ENCODE results near the gene PCCA. TPM values are rescaled to one million over a fixed set of nuclear protein-coding genes. Genes with fewer than 3 reads are reported as not detected.
"Not testable (repeated sequence)": the region's sequence is repeated elsewhere in the genome, so short reads cannot be mapped to it uniquely, and the experiment has no call there.

PCCA gene
- total RNA-seq, 2 experiments from 2014 or later = 11.7 to 12.2 TPM

DNA sequence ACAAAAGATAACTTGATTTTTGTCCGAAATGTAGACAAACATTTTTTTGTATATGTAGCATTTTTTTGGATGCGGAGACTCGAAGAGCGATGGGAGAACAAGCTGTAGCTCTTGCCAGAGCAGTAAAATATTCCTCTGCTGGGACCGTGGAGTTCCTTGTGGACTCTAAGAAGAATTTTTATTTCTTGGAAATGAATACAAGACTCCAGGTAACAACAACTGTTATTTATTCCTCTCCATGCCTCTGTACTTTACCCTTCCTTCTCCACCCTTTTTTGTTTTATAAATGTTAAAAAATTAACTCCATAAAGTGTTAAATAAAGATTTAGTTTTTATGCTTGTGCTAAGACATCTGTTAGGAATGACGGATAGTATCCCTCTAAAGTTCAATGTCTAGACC, 184.2 kb downstream of the PCCA start:
- DNase-seq = no peak
- Mint-ChIP-seq H3K27me3 (no peaks in the 10 kb centered on the region), H3K36me3 (ENCODE audit: low read depth) (no peaks in the 10 kb centered on the region), H3K4me3 (no peak overlapping the region), H3K4me1 (no peaks in the 10 kb centered on the region), H3K27ac (no peak overlapping the region), H3K9me3 (no peaks in the 10 kb centered on the region)
- CTCF ChIA-PET = no interaction called here
- POLR2A ChIA-PET = no interaction called here

DNA sequence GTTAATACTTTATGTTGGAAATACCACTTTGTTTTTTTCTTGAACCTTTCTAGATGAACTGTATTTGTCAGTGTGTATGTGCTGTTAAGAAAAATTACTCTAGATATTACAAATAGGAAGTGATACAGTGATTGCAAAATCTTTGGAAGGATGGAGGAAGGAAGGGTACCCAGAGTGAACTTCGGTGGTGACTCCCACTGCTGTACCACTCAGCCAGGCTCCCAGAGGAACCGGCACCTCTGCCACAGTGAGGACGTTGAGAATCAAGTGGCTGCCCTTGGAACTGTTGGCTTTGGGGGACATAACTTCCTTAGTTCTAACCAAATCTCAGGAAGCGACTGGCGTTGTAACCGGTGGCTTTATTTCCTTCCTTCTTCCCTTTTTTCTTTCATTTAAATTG, 184.7 kb downstream of the PCCA start:
- POLR2A ChIA-PET = no interaction called here
- Mint-ChIP-seq H3K9me3 (no peaks in the 10 kb centered on the region), H3K4me1 (no peaks in the 10 kb centered on the region), H3K27ac (no peak overlapping the region), H3K27me3 (no peaks in the 10 kb centered on the region), H3K4me3 (no peak overlapping the region), H3K36me3 (ENCODE audit: low read depth) (no peaks in the 10 kb centered on the region)
- CTCF ChIA-PET = no interaction called here
- DNase-seq = no peak

DNA sequence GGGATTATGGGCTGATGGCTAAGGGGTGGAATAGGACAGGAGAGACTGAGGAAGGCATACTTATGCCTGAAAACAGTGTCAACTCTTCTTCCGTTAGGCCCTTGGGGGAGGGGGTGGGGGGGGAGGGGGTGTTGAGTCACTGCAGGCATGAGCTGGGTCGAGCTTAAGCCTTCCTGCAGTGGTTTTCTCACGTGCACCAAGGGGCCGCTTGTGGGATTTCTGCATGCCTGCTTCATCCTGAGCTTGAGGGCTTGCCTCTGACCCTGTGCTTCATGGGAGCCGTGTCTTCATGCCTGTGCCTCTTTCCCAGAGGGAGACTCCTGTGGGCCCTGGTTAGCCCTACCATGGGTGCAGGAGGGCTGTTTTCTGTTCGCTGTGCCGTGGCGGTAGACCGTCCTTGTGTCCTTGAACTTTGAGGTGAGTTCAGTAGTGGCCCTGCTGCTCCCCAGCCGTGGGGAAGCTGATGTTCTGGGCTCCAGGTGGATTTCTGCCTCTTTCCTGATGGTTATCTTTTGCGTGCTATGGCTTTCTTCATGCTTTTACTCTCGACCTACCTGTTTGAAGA, 186.1 kb downstream of the PCCA start:
- Mint-ChIP-seq H3K9me3 (no peaks in the 10 kb centered on the region), H3K27ac (no peak overlapping the region), H3K36me3 (ENCODE audit: low read depth) (no peaks in the 10 kb centered on the region), H3K4me1 (no peaks in the 10 kb centered on the region), H3K27me3 (no peaks in the 10 kb centered on the region), H3K4me3 (no peak overlapping the region)
- POLR2A ChIA-PET = no interaction called here
- CTCF ChIA-PET = no interaction called here
- DNase-seq = no peak

DNA sequence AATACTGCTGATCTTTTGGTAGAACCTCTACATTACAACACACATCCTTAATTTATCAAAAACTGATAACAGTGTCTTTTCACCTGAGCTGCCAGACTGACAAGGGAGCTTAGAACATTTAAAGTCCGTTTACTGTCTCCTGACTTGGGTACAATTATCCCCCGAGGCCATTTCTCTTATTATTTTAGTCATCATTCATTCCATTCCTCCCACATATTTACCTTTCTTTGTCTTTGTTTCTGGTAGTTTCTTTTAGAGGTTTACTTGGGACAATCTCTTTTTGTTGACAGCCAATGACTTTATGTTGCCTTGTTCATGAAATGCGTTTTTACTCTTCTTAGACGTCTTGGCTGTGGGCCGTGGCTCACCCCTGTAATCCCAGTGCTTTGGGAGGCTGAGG, 186.9 kb downstream of the PCCA start:
- POLR2A ChIA-PET = no interaction called here
- no peak for DNase-seq
- CTCF ChIA-PET = no interaction called here
- Mint-ChIP-seq H3K4me3 (no peak overlapping the region), H3K4me1 (no peaks in the 10 kb centered on the region), H3K27ac (no peak overlapping the region), H3K27me3 (no peaks in the 10 kb centered on the region), H3K36me3 (ENCODE audit: low read depth) (no peaks in the 10 kb centered on the region), H3K9me3 (no peaks in the 10 kb centered on the region)

DNA sequence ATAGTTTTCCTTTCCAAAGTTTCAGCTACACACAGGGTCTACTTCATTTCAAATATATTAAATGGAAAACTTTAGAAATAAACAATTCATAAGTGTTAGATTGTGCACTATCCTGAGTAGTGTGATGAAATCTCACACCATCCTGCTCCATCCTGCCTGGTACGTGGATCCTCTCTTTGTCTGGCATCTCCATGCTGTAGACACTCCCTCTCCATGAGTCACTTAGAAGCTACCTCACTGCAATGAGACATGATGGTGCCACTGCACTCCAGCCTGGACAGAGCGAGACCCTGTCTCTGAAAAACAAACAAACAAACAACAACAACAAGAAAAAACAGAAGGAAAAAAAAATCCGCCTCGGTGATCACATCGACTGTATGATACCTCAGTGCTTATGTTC, 191.8 kb downstream of the PCCA start:
- H3K36me3 Mint-ChIP-seq (ENCODE audit: low read depth) = no peaks in the 10 kb centered on the region
- H3K4me3 Mint-ChIP-seq = no peak overlapping the region
- ChIA-PET POLR2A (no interaction called here), CTCF (no interaction called here)
- no peak overlapping the region for H3K27ac Mint-ChIP-seq
- DNase-seq = no peak
- no peaks in the 10 kb centered on the region for H3K9me3 Mint-ChIP-seq
- no peaks in the 10 kb centered on the region for H3K4me1 Mint-ChIP-seq
- H3K27me3 Mint-ChIP-seq = no peaks in the 10 kb centered on the region

DNA sequence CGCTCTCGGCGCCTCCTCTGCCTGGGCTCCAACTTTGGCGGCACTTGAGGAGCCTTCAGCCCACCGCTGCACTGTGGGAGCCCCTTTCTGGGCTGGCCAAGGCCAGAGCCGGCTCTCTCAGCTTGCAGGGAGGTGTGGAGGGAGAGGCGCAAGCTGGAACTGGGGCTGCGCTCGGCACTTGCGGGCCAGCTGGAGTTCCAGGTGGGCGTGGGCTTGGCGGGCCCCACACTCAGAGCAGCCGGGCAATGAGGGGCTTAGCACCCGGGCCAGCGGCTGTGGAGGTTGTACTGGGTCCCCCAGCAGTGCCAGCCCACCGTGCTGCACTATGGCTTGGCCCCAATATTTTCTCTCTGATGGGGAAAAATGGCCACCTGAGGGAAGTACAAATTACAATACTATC, 193.4 kb downstream of the PCCA start:
- H3K36me3 Mint-ChIP-seq (ENCODE audit: low read depth); H3K9me3 Mint-ChIP-seq; H3K4me1 Mint-ChIP-seq; CTCF ChIA-PET; H3K27ac Mint-ChIP-seq; H3K4me3 Mint-ChIP-seq; POLR2A ChIA-PET; DNase-seq; H3K27me3 Mint-ChIP-seq: not testable (repeated sequence)

DNA sequence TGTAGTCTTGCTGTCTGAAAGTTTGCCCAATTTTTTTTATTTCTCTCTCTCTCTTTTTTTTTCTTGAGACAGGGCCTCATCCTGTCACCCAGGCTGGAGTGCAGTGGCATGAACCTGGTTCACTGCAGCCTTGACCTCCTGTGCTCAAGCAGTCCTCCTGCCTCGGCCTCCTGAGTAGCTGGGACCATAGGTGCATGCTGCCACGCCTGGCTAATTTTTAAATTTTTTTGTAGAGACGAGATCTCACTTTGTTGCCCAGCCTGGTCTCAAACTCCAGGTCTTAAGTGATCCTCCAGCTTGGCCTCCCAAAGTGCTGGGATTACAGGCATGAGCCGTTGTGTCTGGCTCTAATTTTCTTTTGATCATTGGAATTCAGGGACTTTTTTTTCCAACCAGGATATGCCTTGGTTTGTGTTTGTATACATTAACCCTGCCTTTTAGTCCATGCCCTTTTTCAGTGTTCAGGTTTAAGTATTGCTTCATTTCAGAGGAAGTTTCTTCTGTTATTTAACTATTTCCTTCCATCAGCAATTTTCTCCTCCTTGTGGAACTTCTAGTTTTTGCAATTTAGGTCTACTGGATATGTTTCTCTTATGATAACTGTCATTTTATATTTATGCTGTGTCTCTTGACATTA, 201.4 kb downstream of the PCCA start:
- H3K4me1 Mint-ChIP-seq = no peaks in the 10 kb centered on the region
- H3K27me3 Mint-ChIP-seq = no peaks in the 10 kb centered on the region
- no peaks in the 10 kb centered on the region for H3K9me3 Mint-ChIP-seq
- POLR2A ChIA-PET = no interaction called here
- DNase-seq = no peak
- no peak overlapping the region for H3K27ac Mint-ChIP-seq
- H3K4me3 Mint-ChIP-seq = no peak overlapping the region
- CTCF ChIA-PET = no interaction called here
- no peaks in the 10 kb centered on the region for H3K36me3 Mint-ChIP-seq (ENCODE audit: low read depth)

DNA sequence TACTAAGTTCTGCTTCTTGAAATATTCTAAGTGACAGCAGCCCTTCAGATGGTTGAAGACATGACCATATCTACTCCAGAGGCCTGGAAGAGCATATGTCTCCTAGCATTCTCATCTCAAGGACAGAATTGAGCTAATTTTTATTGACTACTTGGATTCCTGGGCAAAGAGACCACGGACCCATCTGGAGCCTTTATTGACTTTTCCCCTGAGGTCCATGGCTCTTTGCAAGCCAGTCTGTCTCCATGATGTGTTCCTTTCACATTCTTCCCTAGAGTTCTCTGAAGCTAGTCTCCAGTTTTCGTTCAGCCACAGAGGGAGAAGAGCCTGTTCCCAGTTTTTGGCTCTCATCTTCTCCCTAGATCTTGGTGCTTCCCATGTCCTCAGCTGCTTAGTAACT, 202.7 kb downstream of the PCCA start:
- H3K4me1 Mint-ChIP-seq = no peaks in the 10 kb centered on the region
- DNase-seq = no peak
- H3K36me3 Mint-ChIP-seq (ENCODE audit: low read depth) = no peaks in the 10 kb centered on the region
- no peaks in the 10 kb centered on the region for H3K27me3 Mint-ChIP-seq
- H3K9me3 Mint-ChIP-seq = no peaks in the 10 kb centered on the region
- CTCF ChIA-PET = no interaction called here
- no peak overlapping the region for H3K27ac Mint-ChIP-seq
- POLR2A ChIA-PET = no interaction called here
- H3K4me3 Mint-ChIP-seq = no peak overlapping the region

DNA sequence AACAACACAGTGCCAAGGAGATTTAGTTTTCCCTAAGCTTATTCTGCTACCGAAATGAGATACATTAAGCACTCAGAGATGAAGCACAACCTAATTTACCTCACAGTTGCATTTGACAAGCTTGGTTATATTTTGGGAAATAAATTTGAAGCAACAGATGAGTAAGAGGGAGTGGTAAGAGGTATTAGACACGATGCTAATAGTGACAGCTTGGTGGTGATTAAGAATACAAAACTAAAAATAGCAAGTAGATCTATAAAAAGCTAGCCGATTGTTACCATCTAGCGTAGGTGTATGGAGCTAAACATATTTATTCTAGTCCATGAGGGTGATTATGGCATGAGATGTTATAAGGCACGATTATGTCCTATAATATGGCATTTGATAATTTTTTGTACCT, 208.5 kb downstream of the PCCA start:
- Mint-ChIP-seq H3K27ac (no peak overlapping the region), H3K36me3 (ENCODE audit: low read depth) (no peaks in the 10 kb centered on the region), H3K9me3 (no peaks in the 10 kb centered on the region), H3K27me3 (no peaks in the 10 kb centered on the region), H3K4me1 (no peaks in the 10 kb centered on the region), H3K4me3 (no peak overlapping the region)
- CTCF ChIA-PET = no interaction called here
- DNase-seq = no peak
- POLR2A ChIA-PET = no interaction called here

DNA sequence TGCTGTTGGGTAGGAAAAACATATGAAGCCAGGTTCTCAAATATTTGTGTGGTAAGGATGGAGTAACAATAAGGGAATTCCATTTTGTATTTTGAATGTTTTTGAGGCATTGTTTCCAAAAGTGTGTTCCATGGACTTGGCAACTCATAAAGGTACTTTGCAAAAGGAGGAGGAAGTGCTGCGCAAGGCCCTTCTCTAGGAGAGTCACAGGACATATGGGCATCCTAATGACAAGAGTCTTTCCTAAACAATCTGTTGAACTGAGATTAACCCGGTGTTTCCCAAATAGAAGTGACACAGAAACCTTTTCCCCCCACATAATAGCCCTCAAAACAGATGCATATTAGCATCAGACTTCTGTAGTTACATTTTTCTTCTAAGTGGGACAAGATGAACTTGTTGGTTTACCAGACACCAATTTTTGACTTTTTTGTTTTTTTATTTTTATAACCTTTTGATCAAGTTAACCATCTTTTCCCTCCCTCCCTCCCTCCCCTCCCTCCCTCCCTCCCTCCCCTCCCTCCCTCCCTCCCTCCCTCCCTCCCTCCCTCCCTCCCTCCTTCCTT, 209.3 kb downstream of the PCCA start:
- no peaks in the 10 kb centered on the region for H3K4me1 Mint-ChIP-seq
- no peaks in the 10 kb centered on the region for H3K36me3 Mint-ChIP-seq (ENCODE audit: low read depth)
- ChIA-PET POLR2A (no interaction called here), CTCF (no interaction called here)
- H3K27me3 Mint-ChIP-seq = no peaks in the 10 kb centered on the region
- no peak for DNase-seq
- H3K9me3 Mint-ChIP-seq = no peaks in the 10 kb centered on the region
- H3K27ac Mint-ChIP-seq = no peak overlapping the region
- H3K4me3 Mint-ChIP-seq = no peak overlapping the region

DNA sequence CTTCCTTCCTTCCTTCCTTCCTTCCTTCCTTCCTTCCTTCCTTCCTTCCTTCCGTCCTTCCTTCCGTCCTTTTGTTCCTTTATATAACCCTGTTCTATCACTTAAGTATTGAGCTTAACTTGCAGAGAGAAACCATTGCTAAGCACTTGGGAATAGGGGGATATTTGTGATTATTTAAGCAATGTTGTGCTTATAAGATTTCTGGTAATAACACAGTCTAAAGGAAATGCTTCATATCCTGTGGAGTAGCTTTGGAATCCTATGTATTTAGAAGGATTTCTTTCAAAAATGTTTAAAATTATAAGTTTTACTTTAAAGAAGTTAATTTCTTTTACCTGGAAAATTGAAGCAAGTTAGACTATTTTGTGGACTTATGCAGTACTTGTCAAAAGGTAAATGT, 209.8 kb downstream of the PCCA start:
- Mint-ChIP-seq H3K9me3 (no peaks in the 10 kb centered on the region), H3K4me3 (no peak overlapping the region), H3K27me3 (no peaks in the 10 kb centered on the region), H3K4me1 (no peaks in the 10 kb centered on the region), H3K27ac (no peak overlapping the region), H3K36me3 (ENCODE audit: low read depth) (no peaks in the 10 kb centered on the region)
- CTCF ChIA-PET = no interaction called here
- POLR2A ChIA-PET = no interaction called here
- DNase-seq = no peak

DNA sequence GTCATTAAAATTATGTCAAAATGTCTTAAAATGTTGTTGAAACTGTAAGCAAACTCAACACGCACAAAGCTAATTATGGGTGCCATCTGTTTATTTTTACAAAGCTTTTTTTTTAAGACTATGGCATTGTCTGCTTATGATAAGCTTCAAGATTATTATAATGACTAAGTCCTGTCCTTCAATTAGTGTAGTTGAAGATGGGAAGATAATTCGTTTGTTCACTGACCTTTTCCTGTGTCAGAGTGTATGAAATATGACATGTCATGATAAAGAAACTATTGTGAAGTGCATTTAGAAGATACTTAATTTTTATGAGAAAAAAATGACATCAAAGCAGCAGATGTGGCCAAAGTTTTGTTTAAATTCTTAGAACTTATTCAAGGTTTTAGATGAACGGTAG, 211.3 kb downstream of the PCCA start:
- no peak overlapping the region for H3K27ac Mint-ChIP-seq
- H3K27me3 Mint-ChIP-seq = no peaks in the 10 kb centered on the region
- no peaks in the 10 kb centered on the region for H3K36me3 Mint-ChIP-seq (ENCODE audit: low read depth)
- H3K9me3 Mint-ChIP-seq = no peaks in the 10 kb centered on the region
- ChIA-PET POLR2A (no interaction called here), CTCF (no interaction called here)
- H3K4me1 Mint-ChIP-seq = no peaks in the 10 kb centered on the region
- no peak overlapping the region for H3K4me3 Mint-ChIP-seq
- DNase-seq = no peak

DNA sequence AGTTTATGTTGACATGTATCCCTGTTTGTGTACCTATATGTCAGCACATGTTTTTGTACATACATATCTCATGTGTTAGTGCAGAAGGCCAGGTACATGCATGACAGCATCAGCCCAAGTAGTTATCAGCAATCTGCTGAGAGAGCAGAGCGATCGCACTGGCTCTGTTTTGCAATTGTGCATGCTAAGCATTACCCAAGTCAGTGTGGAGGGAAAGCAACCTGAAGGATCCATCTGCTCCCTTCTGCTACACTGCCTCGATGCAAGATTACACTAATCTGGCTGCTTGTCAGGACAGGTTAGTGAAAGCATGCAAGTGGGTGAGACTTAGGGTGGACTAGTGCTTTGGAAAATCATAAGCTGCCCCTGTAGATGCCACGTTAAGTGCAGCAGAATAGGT, 211.8 kb downstream of the PCCA start:
- Mint-ChIP-seq H3K4me1 (no peaks in the 10 kb centered on the region), H3K27me3 (no peaks in the 10 kb centered on the region), H3K4me3 (no peak overlapping the region), H3K9me3 (no peaks in the 10 kb centered on the region), H3K27ac (no peak overlapping the region), H3K36me3 (ENCODE audit: low read depth) (no peaks in the 10 kb centered on the region)
- no peak for DNase-seq
- ChIA-PET CTCF (no interaction called here), POLR2A (no interaction called here)

DNA sequence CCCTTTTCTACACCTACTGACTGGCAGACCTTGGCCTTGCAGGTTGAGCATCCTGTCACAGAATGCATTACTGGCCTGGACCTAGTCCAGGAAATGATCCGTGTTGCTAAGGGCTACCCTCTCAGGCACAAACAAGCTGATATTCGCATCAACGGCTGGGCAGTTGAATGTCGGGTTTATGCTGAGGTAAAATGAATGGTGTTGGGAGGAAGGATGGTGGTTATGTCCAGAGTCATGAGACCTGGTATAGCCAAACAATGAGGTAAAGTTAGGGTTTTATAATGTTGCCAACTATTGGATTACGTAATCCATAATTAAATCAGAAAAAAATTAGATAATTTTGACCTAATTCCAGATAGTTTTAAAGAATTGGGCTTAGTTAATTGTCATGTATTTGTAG, 212.5 kb downstream of the PCCA start:
- no peak for DNase-seq
- no peak overlapping the region for H3K4me3 Mint-ChIP-seq
- POLR2A ChIA-PET = no interaction called here
- H3K27me3 Mint-ChIP-seq = no peaks in the 10 kb centered on the region
- no peaks in the 10 kb centered on the region for H3K4me1 Mint-ChIP-seq
- H3K36me3 Mint-ChIP-seq (ENCODE audit: low read depth) = no peaks in the 10 kb centered on the region
- H3K27ac Mint-ChIP-seq = no peak overlapping the region
- CTCF ChIA-PET = interaction anchor here (1.3 kb wide), 1 partner anchor 214 kb away, joined by 3 read pairs; no protein-coding TSS in a partner anchor
- no peaks in the 10 kb centered on the region for H3K9me3 Mint-ChIP-seq
